HepG2 (cell line): ENCODE measurements around the gene ZNF511. TPM values are rescaled to one million over a fixed set of nuclear protein-coding genes. Genes with fewer than 3 reads are reported as not detected.
A peak's percentile ranks its signal among the peaks of the same experiment; 100 is the strongest.

Source experiments
- ATAC-seq: fragments of 200-7000 bp; cut with Tn5 transposase; 3 replicates; pipeline ENCODE4 v1.9.1; 2020; ENCODE audit warnings: mild to moderate bottlenecking, moderate library complexity
- BruUV-seq: library from RNA; stranded (reverse); fragments of 400-500 nt; replicated peaks from 2 replicates; lab custom pipeline; 2021; lab: Mats Ljungman, UMichigan
- CTCF ChIA-PET: fragments of 300-600 bp; formaldehyde crosslinking; extraction: SDS; loops from one replicate; lab custom pipeline; 2021; ENCODE audit warnings: low total read pairs, inconsistent platforms, low intra/inter-chr PET ratio; lab: Yijun Ruan, JAX
- POLR2A ChIA-PET: fragments of 350-600 bp; sonication (Branson Sonifier 250); formaldehyde crosslinking; loops from one replicate; lab custom pipeline; 2020; ENCODE audit warnings: antibody characterized with exemption, inconsistent platforms; lab: Yijun Ruan, JAX
- DNase-seq: peaks from one replicate; pipeline ENCODE4 v3.0.0-alpha.2; 2015; ENCODE audit warnings: low spot score
- FAIRE-seq: peaks from 3 replicates; lab custom pipeline; 2011; peaks lifted over from hg19 to GRCh38; lab: Jason Lieb, UNC
- H2AFZ ChIP-seq: one replicate; pipeline ENCODE4 v1.6.1; 2011; ENCODE audit warnings: low read length, inconsistent platforms
- H3K27ac ChIP-seq: fragments of 300-600 bp; 3 replicates; pipeline ENCODE4 v1.8.0; 2011; ENCODE audit warnings: mixed run types, mild to moderate bottlenecking, mixed read lengths, low read length, inconsistent platforms; ENCODE audit not compliant: insufficient read depth; ENCODE audit errors: extremely low read length
- H3K27me3 ChIP-seq, 2 experiments: fragments of 200-600 bp in 1 of 2; 2 replicates in 1 of 2; 3 replicates in 1 of 2; pipeline versions ENCODE4 v1.6.0 to v1.8.0; 2011; ENCODE audit warnings: low read length in 2 of 2, mild to moderate bottlenecking in 2 of 2, moderate library complexity in 2 of 2, inconsistent platforms in 1 of 2; ENCODE audit not compliant: insufficient read depth in 2 of 2, control insufficient read depth in 1 of 2
- H3K36me3 ChIP-seq, 2 experiments: fragments of 200-600 bp in 1 of 2; replicated peaks in 1 of 2; 2 replicates in 1 of 2; 3 replicates in 1 of 2; pipeline versions ENCODE4 v1.5.1 to v1.8.0; 2011; ENCODE audit warnings: low read length in 2 of 2, inconsistent platforms in 1 of 2; ENCODE audit not compliant: insufficient read depth in 2 of 2, control insufficient read depth in 1 of 2
- H3K4me1 ChIP-seq: 2 replicates; pipeline ENCODE4 v1.5.1; 2012; ENCODE audit warnings: low read length, inconsistent platforms; ENCODE audit not compliant: insufficient read depth
- H3K4me2 ChIP-seq: 2 replicates; pipeline ENCODE4 v1.6.0; 2011; ENCODE audit warnings: low read depth, low read length, inconsistent platforms
- H3K4me3 ChIP-seq, 3 experiments: fragments of 200-600 bp in 1 of 3; sonication (generic), shearing (Covaris generic) in 1 of 3; replicated peaks in 1 of 3; 2 replicates each; pipeline ENCODE4 v1.5.1; 2011 to 2016; ENCODE audit warnings: low read length in 3 of 3, inconsistent platforms in 2 of 3, low read depth in 2 of 3, mild to moderate bottlenecking in 2 of 3, control low read depth in 1 of 3, mixed read lengths in 1 of 3; ENCODE audit not compliant: insufficient read depth in 1 of 3
- H3K79me2 ChIP-seq: one replicate; pipeline ENCODE4 v1.6.1; 2011; ENCODE audit warnings: low read length, inconsistent platforms; ENCODE audit not compliant: insufficient read depth
- H3K9ac ChIP-seq: 2 replicates; pipeline ENCODE4 v1.6.0; 2011; ENCODE audit warnings: mild to moderate bottlenecking, low read depth, low read length, inconsistent platforms; ENCODE audit not compliant: insufficient read depth
- H3K9me3 ChIP-seq: 2 replicates; pipeline ENCODE4 v1.5.1; 2012; ENCODE audit warnings: mild to moderate bottlenecking, low read length
- H4K20me1 ChIP-seq: 2 replicates; pipeline ENCODE4 v1.6.0; 2011; ENCODE audit warnings: inconsistent platforms, mild to moderate bottlenecking, low read length, moderate library complexity; ENCODE audit not compliant: insufficient read depth
- FIP1L1 ChIP-seq: fragments of 200-400 bp; formaldehyde crosslinking; IDR thresholded peaks from 2 replicates; pipeline ENCODE4 v1.6.1; 2018; ENCODE audit warnings: low read depth, mild to moderate bottlenecking, low read length, moderate library complexity, borderline replicate concordance; ENCODE audit not compliant: insufficient read depth
- FOXO1 ChIP-seq: sonication (generic); formaldehyde crosslinking; IDR thresholded peaks from 2 replicates; pipeline ENCODE4 v1.4.0; 2020; ENCODE audit warnings: missing genetic modification reagents
- GATAD1 ChIP-seq: IDR thresholded peaks from 2 replicates; pipeline ENCODE4 v1.6.1; 2016; ENCODE audit warnings: missing genetic modification reagents, missing compliant biosample characterization
- HNRNPH1 ChIP-seq: fragments of 200-400 bp; formaldehyde crosslinking; optimal IDR thresholded peaks from 2 replicates; pipeline ENCODE3; 2017; ENCODE audit warnings: mild to moderate bottlenecking, low read depth, low read length
- KLF15 ChIP-seq: sonication (generic); formaldehyde crosslinking; IDR thresholded peaks from 2 replicates; pipeline ENCODE4 v1.8.1; 2023; ENCODE audit warnings: borderline replicate concordance, mild to moderate bottlenecking, inconsistent platforms, missing genetic modification reagents, mixed read lengths
- KLF6 ChIP-seq: IDR thresholded peaks from 2 replicates; pipeline ENCODE4 v1.8.0; 2016; ENCODE audit warnings: missing biosample characterization, missing genetic modification reagents
- RFXAP ChIP-seq: sonication (generic); formaldehyde crosslinking; IDR thresholded peaks from 2 replicates; pipeline ENCODE4 v1.4.0; 2020; ENCODE audit warnings: missing genetic modification reagents, borderline replicate concordance
- SIN3B ChIP-seq: fragments of 150-350 bp; IDR thresholded peaks from 2 replicates; pipeline ENCODE4 v1.6.1; 2014; ENCODE audit warnings: low read length
- TBL1XR1 ChIP-seq: fragments of 150-350 bp; IDR thresholded peaks from 2 replicates; pipeline ENCODE4 v1.6.1; 2014; ENCODE audit warnings: borderline replicate concordance, low read length; ENCODE audit not compliant: partially characterized antibody
- THYN1 ChIP-seq: sonication (generic); formaldehyde crosslinking; IDR thresholded peaks from 2 replicates; pipeline ENCODE4 v1.8.1; 2023; ENCODE audit warnings: low read depth, mild to moderate bottlenecking, moderate library complexity, missing genetic modification reagents, borderline replicate concordance
- YEATS2 ChIP-seq: sonication (generic); formaldehyde crosslinking; IDR thresholded peaks from 2 replicates; pipeline ENCODE4 v1.4.0; 2020; ENCODE audit warnings: missing genetic modification reagents, borderline replicate concordance
- ZNF101 ChIP-seq: sonication (generic); formaldehyde crosslinking; IDR thresholded peaks from 2 replicates; pipeline ENCODE4 v1.4.0; 2020; ENCODE audit warnings: mild to moderate bottlenecking, low read depth, missing genetic modification reagents, borderline replicate concordance
- ZNF205 ChIP-seq: IDR thresholded peaks from 2 replicates; pipeline ENCODE4 v1.6.1; 2018; ENCODE audit warnings: missing biosample characterization, missing genetic modification reagents
- ZNF292 ChIP-seq: sonication (generic); formaldehyde crosslinking; IDR thresholded peaks from 2 replicates; pipeline ENCODE4 v1.8.1; 2022; ENCODE audit warnings: mild to moderate bottlenecking, low read depth, missing genetic modification reagents, borderline replicate concordance
- ZNF337 ChIP-seq: sonication (generic); formaldehyde crosslinking; IDR thresholded peaks from 2 replicates; pipeline ENCODE4 v1.5.1; 2020; ENCODE audit warnings: missing genetic modification reagents, low read depth, mild to moderate bottlenecking, borderline replicate concordance
- WGBS: methylation state at CpG from one replicate; pipeline ENCODE4 v1.1.6; 2017; ENCODE audit warnings: low lambda C conversion rate; 5-methylcytosine and 5-hydroxymethylcytosine counted together
- in situ Hi-C: cut with HindIII; loops from 2 replicates; pipeline ENCODE4 v1.10.0; 2017; ENCODE audit warnings: low pct_unique_long_range_greater_than_20kb; ENCODE audit not compliant: extremely low pct_ligation_motif_present
- intact Hi-C: fragments of 100-400 bp; cut with micrococcal nuclease; formaldehyde crosslinking; loops from one replicate; pipeline ENCODE4 v1.10.0; 2022; ENCODE audit not compliant: unreplicated experiment
- polyA plus RNA-seq, 8 experiments: library from polyadenylated mRNA; depleted of rRNA in 3 of 8; stranded (reverse) in 7 of 8; unstranded in 1 of 8; fragments of >200 nt; fragmentation: Illumina TruSeq in 4 of 8; extraction: Trizol in 4 of 8; gene quantifications; 2 replicates each; pipeline versions ENCODE4 v1.2.1 to v1.2.3, GENCODE V29; 2011 to 2016; ENCODE audit warnings: low read depth in 4 of 8, missing spikeins in 1 of 8, mixed read lengths in 1 of 8; ENCODE audit not compliant: insufficient read depth in 1 of 8
- total RNA-seq, 5 experiments: library from RNA; depleted of rRNA; stranded (reverse); fragments of >200 nt; fragmentation: Illumina TruSeq; extraction: Trizol; gene quantifications; 2 replicates each; pipeline ENCODE4 v1.2.3, GENCODE V29; 2016; ENCODE audit warnings: low read depth in 1 of 5
- TF ChIP-seq, protein P1 (sequence below): sonication (generic); formaldehyde crosslinking; IDR thresholded peaks from 2 replicates; pipeline ENCODE4 v1.5.0; 2020; ENCODE audit warnings: mild to moderate bottlenecking, missing genetic modification reagents, borderline replicate concordance
- TF ChIP-seq, protein P2 (sequence below): sonication (generic); formaldehyde crosslinking; IDR thresholded peaks from 2 replicates; pipeline ENCODE4 v1.8.0; 2023; ENCODE audit warnings: mild to moderate bottlenecking, missing genetic modification reagents

Gene ZNF511
- total and polyA plus RNA-seq, 2 of the 13 experiments (the other 11 are each of a cell fraction or from before 2014, with no cell fraction given) = 35.6 to 66.4 TPM

DNA sequence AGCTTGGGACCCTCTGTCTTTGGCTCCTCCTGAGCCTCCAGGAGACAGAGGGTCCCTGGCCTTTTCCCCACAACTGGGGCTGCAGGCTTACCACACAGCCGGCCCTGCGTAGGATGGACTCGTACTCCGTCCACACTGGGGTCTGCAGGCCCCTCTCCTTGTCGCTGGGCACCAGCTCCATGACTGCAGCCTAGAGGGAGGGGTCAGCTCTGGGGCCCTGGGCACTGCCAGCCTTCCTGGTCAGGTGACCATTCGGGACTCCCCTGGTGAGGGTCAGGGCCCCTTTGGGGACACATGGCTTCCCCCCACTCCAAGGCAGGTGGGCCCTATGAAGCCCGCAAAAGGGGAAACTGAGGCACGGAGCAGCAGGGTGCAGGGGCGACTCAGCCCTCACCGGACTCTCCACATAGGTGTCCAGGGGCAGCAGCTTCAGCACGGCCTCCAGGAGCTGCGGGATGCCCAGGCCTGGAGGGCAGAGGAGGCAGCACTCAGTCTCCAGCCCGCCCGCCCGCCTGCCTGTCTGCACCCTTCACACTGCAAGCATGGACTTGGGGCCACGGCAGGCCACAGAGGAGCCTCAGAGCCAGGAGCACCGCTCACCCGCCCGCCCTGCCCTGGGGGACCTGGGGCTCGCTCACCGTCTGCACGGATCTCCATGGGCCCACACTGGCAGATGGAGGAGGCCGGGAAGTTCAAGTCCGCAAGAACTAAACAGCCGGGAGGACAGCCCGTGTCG, 48.0 kb downstream of the ZNF511 start (continued):
- 0 out of 2 replicates have a peak, but pooled peaks have one; percentile 12 for TF ChIP-seq ZNF292 (CRISPR knock-in tag)
- no peak for TF ChIP-seq THYN1 (CRISPR knock-in tag)
- no peak for TF ChIP-seq KLF15 (CRISPR knock-in tag)
- TF ChIP-seq YEATS2 (CRISPR knock-in tag) = no peak
- TF ChIP-seq, protein P1, sequence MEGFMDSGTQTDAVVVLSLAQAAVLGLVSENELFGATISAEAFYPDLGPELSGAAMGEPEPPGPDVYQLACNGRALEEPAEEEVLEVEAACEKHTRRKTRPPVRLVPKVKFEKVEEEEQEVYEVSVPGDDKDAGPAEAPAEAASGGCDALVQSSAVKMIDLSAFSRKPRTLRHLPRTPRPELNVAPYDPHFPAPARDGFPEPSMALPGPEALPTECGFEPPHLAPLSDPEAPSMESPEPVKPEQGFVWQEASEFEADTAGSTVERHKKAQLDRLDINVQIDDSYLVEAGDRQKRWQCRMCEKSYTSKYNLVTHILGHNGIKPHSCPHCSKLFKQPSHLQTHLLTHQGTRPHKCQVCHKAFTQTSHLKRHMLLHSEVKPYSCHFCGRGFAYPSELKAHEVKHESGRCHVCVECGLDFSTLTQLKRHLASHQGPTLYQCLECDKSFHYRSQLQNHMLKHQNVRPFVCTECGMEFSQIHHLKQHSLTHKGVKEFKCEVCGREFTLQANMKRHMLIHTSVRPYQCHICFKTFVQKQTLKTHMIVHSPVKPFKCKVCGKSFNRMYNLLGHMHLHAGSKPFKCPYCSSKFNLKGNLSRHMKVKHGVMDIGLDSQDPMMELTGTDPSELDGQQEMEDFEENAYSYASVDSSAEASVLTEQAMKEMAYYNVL (CRISPR knock-in tag) = no peak; the same call in 1 of the 2 replicates
- TF ChIP-seq GATAD1 (CRISPR knock-in tag) = no peak
- no peak for TF ChIP-seq SIN3B

DNA sequence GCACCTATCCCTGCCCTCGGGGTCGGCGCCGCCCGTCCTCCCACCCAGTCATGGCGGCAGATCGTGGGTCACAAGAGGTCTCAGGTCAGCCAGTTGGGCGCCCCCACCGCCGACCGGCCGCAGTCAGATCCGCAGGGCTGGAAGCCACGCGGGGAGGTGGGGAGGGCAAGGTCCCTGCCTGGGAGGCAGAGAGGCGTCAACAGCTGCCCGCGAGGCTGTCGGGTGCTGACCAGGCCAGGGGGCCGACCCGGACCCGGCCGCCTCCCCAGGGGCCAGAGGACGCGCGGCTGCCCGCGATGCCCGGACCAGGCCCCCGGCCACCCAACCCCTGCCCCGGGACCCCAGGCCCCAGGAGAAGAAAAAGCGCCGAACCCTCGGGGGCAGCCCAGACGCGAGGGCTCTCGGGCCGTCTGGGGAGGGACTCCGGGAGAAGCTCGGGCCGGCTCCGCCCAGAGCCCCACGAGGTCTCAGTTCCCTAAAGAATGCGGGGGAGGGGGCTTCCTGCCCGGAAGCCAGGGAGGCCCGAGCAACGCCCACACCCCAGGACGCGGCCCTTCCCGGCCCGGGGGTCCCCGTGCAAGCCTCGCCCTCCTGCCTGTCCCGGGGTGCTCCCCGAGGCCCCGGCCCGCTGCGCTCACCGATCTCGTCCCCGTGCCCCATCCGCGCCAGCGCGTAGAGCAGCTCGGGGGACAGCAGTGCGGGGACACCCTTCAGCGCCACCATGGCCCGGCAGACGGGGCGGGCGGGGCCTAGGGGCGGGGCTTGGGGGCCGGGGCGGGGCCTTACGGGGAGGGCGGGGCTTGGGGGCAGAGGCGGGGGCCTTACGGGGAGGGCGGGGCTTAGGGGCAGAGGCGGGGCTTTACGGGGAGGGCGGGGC, 48.8 kb downstream of the ZNF511 start, which contains the start of gene FUOM:
TSS of gene FUOM (minus strand) at position 735 of the 877 bp plus-strand sequence. CDS start at position 723, 12 bp downstream.
- peaks cover 38% of the 10 kb centered on the region for H3K4me1 ChIP-seq
- H3K79me2 ChIP-seq = peaks cover 12% of the 10 kb centered on the region
- H3K36me3 ChIP-seq = peaks cover 6 to 23% of the 10 kb centered on the region in 2 experiments; a peak in 4 of 5 replicates
- no TSS peak for BruUV-seq
- H2AFZ ChIP-seq = no peak within 1 kb of the TSS
- peak within 1 kb of the TSS; percentile 92 for H3K9ac ChIP-seq
- ChIA-PET POLR2A (interaction anchor here (0.6 to 5.8 kb wide), 13 partner anchors 10 to 198 kb away, joined by 3 to 124 read pairs (median 12); partner anchors contain the start of genes ECHS1, MTG1, PAOX and PRAP1), CTCF (no interaction called here)
- 0% methylated on average over 5 of the region's 83 CpGs for WGBS
- FAIRE-seq (no peak), DNase-seq (peak; percentile 79), ATAC-seq (peak; percentile 65)
- H3K27ac ChIP-seq = peak within 1 kb of the TSS; percentile 93
- H3K4me3 ChIP-seq = peak within 1 kb of the TSS; percentile 72 to 90 (median 86)
- in situ Hi-C loops (no loop called here), intact Hi-C loops (loop anchor here (2.0 kb wide), 1 partner anchor 15 kb away; the partner anchor contains the start of gene ECHS1)
- no peaks in the 10 kb centered on the region for H3K9me3 ChIP-seq
- no peaks in the 10 kb centered on the region for H3K27me3 ChIP-seq
- peaks cover 11% of the 10 kb centered on the region; the same call in 1 of the 2 replicates for H4K20me1 ChIP-seq
- peak within 1 kb of the TSS; percentile 98 for H3K4me2 ChIP-seq
- no peak for TF ChIP-seq THYN1 (CRISPR knock-in tag)
- TF ChIP-seq ZNF337 (CRISPR knock-in tag) = peak; percentile 38; the same call in 1 of the 2 replicates
- TF ChIP-seq TBL1XR1 = no peak
- no peak for TF ChIP-seq KLF6 (CRISPR knock-in tag)
- no peak for TF ChIP-seq FIP1L1
- TF ChIP-seq HNRNPH1 = no peak
- TF ChIP-seq, protein P2, sequence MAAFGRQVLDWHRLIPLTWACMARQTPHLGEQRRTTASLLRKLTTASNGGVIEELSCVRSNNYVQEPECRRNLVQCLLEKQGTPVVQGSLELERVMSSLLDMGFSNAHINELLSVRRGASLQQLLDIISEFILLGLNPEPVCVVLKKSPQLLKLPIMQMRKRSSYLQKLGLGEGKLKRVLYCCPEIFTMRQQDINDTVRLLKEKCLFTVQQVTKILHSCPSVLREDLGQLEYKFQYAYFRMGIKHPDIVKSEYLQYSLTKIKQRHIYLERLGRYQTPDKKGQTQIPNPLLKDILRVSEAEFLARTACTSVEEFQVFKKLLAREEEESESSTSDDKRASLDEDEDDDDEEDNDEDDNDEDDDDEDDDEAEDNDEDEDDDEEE = peak; percentile 93; the same call in 1 of the 2 replicates
- TF ChIP-seq ZNF205 (CRISPR knock-in tag) = no peak
- 0 out of 2 replicates have a peak, but pooled peaks have one; percentile 18 for TF ChIP-seq RFXAP
- no peak for TF ChIP-seq ZNF101 (CRISPR knock-in tag)
- TF ChIP-seq FOXO1 = 0 out of 2 replicates have a peak, but pooled peaks have one; percentile 11
